Skin of body (tissue), 2 donors: ENCODE results near the gene DUSP9. TPM values are rescaled to one million over a fixed set of nuclear protein-coding genes. Genes with fewer than 3 reads are reported as not detected.

Experiments used
- small RNA-seq: library from RNA; depleted of rRNA; stranded (forward); fragments of <200 nt; gene quantifications from one replicate; pipeline ENCODE3, GENCODE V24; 2014; ENCODE audit warnings: low replicate concordance
- total RNA-seq: library from RNA; depleted of rRNA; stranded (reverse); fragments of >200 nt; gene quantifications from one replicate; pipeline ENCODE4 v1.2.3, GENCODE V29; 2014

DUSP9 gene
- total RNA-seq, 1 donor from 2014 or later = 0.10 TPM

Small RNAs within 50 kb of the gene (small RNA-seq; reads per million reads assigned to genes)
- not detected for gene RN7SL687P

Other genes with a start within 250 kb of the DUSP9 start
- gene PNMA6E, start 245.9 kb upstream of the DUSP9 start, total RNA-seq = not detected
- 0.59 TPM for gene ZFP92, start 235.7 kb upstream of the DUSP9 start, total RNA-seq
- gene TREX2, start 201.1 kb upstream of the DUSP9 start, total RNA-seq = 6.1 TPM
- 12.9 TPM for gene HAUS7, start 176.6 kb upstream of the DUSP9 start, total RNA-seq
- 28.1 TPM for gene BGN, start 152.2 kb upstream of the DUSP9 start, total RNA-seq
- gene ATP2B3, start 129.6 kb upstream of the DUSP9 start, total RNA-seq = 0.10 TPM
- gene CCNQ, start 48.1 kb upstream of the DUSP9 start, total RNA-seq = 11.1 TPM
- gene PNCK, start 26.6 kb downstream of the DUSP9 start, total RNA-seq = 0.99 TPM
- gene SLC6A8, start 40.7 kb downstream of the DUSP9 start, total RNA-seq = 22.0 TPM
- gene BCAP31, start 77.2 kb downstream of the DUSP9 start, total RNA-seq = 92.8 TPM
- 4.0 TPM for gene ABCD1, start 77.7 kb downstream of the DUSP9 start, total RNA-seq
- 2.2 TPM for gene PLXNB3, start 117.0 kb downstream of the DUSP9 start, total RNA-seq
- gene SRPK3, start 133.8 kb downstream of the DUSP9 start, total RNA-seq = 6.7 TPM
- gene IDH3G, start 147.2 kb downstream of the DUSP9 start, total RNA-seq = 26.6 TPM
- 99.7 TPM for gene SSR4, start 147.5 kb downstream of the DUSP9 start, total RNA-seq
- 3.1 TPM for gene PDZD4, start 183.3 kb downstream of the DUSP9 start, total RNA-seq
- 3.6 TPM for gene L1CAM, start 239.0 kb downstream of the DUSP9 start, total RNA-seq